Loucy (cell line): Measurements from ENCODE around the gene GNAO1.

Experiments used
- H2AFZ ChIP-seq: fragments of 200-600 bp; sonication (generic); 2 replicates; pipeline ENCODE4 v1.6.0; 2016; ENCODE audit warnings: antibody characterized with exemption, mild to moderate bottlenecking, low read length, moderate library complexity
- H3F3A ChIP-seq: fragments of 200-600 bp; 2 replicates; pipeline ENCODE4 v1.6.0; 2016; ENCODE audit warnings: antibody characterized with exemption, low read depth, mild to moderate bottlenecking
- H3K27me3 ChIP-seq: fragments of 200-600 bp; sonication (generic); 2 replicates; pipeline ENCODE4 v1.6.1; 2014; ENCODE audit warnings: low read length, mild to moderate bottlenecking; ENCODE audit not compliant: insufficient read depth, poor library complexity, severe bottlenecking
- H3K36me3 ChIP-seq: fragments of 200-600 bp; sonication (generic); 2 replicates; pipeline ENCODE4 v1.6.1; 2016; ENCODE audit warnings: low read length; ENCODE audit not compliant: insufficient read depth
- H3K4me1 ChIP-seq: fragments of 200-600 bp; sonication (generic); 2 replicates; pipeline ENCODE4 v1.5.1; 2014; ENCODE audit warnings: low read length, mild to moderate bottlenecking; ENCODE audit not compliant: insufficient read depth, poor library complexity, severe bottlenecking
- H3K4me2 ChIP-seq: fragments of 200-600 bp; sonication (generic); 2 replicates; pipeline ENCODE4 v1.6.0; 2014; ENCODE audit warnings: antibody characterized with exemption, low read length, low read depth, mild to moderate bottlenecking; ENCODE audit not compliant: poor library complexity, severe bottlenecking
- H3K4me3 ChIP-seq: fragments of 200-600 bp; sonication (generic); 2 replicates; pipeline ENCODE4 v1.5.1; 2014; ENCODE audit warnings: low read length, mild to moderate bottlenecking, mixed read lengths; ENCODE audit not compliant: poor library complexity, severe bottlenecking
- H3K79me2 ChIP-seq: fragments of 200-600 bp; sonication (generic); 2 replicates; pipeline ENCODE4 v1.6.1; 2014; ENCODE audit warnings: low read length; ENCODE audit not compliant: insufficient read depth
- H3K9ac ChIP-seq: fragments of 200-600 bp; sonication (generic); 2 replicates; pipeline ENCODE4 v1.6.0; 2014; ENCODE audit warnings: mild to moderate bottlenecking, low read depth, low read length, moderate library complexity; ENCODE audit not compliant: poor library complexity, severe bottlenecking
- H3K9me2 ChIP-seq: fragments of 200-600 bp; sonication (generic); replicated peaks from 2 replicates; pipeline ENCODE4 v1.6.1; 2016; ENCODE audit warnings: low read depth, low read length, mixed read lengths
- H3K9me3 ChIP-seq: fragments of 200-600 bp; sonication (generic); 2 replicates; pipeline ENCODE4 v1.6.1; 2014; ENCODE audit warnings: mild to moderate bottlenecking, antibody characterized with exemption, low read length, low read depth; ENCODE audit not compliant: insufficient read depth
- H4K20me1 ChIP-seq: fragments of 200-600 bp; sonication (generic); 2 replicates; pipeline ENCODE4 v1.6.0; 2014; ENCODE audit warnings: antibody characterized with exemption, low read length, mild to moderate bottlenecking; ENCODE audit not compliant: insufficient read depth, poor library complexity, severe bottlenecking
- EZH2phosphoT487 ChIP-seq: fragments of 200-600 bp; IDR thresholded peaks from 2 replicates; pipeline ENCODE4 v1.6.1; 2018; ENCODE audit warnings: antibody characterized with exemption, mild to moderate bottlenecking, moderate library complexity, borderline replicate concordance
- TF ChIP-seq, protein P1 (sequence below): fragments of 200-600 bp; sonication (generic); conservative IDR thresholded peaks from 2 replicates; pipeline ENCODE4 v1.5.1; 2014; ENCODE audit warnings: mild to moderate bottlenecking, antibody characterized with exemption, low read length

GNAO1 gene

DNA sequence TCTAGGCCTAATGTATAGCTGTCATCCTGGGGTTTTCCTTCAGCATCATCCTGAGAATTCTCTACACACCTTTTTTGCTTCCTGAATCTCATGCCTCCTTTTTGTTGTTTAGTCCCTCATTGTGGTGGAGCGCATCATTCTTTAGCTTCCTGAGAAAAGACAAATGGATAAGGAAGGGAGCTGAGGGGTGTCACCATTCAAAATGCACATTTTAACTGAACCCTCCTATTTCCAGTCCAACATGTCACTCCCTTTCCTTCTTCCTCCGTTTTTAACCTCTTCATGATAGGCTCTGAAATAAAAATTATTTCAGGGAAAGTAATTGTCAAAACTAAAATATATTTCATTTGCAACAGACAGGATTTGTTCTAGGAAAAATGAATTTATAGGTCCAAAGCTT, 39.7 kb upstream of the GNAO1 start:
- TF ChIP-seq, protein P1, sequence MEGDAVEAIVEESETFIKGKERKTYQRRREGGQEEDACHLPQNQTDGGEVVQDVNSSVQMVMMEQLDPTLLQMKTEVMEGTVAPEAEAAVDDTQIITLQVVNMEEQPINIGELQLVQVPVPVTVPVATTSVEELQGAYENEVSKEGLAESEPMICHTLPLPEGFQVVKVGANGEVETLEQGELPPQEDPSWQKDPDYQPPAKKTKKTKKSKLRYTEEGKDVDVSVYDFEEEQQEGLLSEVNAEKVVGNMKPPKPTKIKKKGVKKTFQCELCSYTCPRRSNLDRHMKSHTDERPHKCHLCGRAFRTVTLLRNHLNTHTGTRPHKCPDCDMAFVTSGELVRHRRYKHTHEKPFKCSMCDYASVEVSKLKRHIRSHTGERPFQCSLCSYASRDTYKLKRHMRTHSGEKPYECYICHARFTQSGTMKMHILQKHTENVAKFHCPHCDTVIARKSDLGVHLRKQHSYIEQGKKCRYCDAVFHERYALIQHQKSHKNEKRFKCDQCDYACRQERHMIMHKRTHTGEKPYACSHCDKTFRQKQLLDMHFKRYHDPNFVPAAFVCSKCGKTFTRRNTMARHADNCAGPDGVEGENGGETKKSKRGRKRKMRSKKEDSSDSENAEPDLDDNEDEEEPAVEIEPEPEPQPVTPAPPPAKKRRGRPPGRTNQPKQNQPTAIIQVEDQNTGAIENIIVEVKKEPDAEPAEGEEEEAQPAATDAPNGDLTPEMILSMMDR: no peak
- TF ChIP-seq EZH2phosphoT487: no peak
- Histone ChIP-seq H4K20me1 (no peaks in the 10 kb centered on the region), H3F3A (no peaks in the 10 kb centered on the region), H3K36me3 (no peaks in the 10 kb centered on the region), H3K79me2 (no peaks in the 10 kb centered on the region), H2AFZ (no peak overlapping the region), H3K9ac (no peak overlapping the region), H3K9me3 (no peaks in the 10 kb centered on the region), H3K4me3 (no peak overlapping the region), H3K4me1 (no peaks in the 10 kb centered on the region), H3K4me2 (no peak overlapping the region), H3K27me3 (no peaks in the 10 kb centered on the region), H3K9me2 (no peaks in the 10 kb centered on the region)

DNA sequence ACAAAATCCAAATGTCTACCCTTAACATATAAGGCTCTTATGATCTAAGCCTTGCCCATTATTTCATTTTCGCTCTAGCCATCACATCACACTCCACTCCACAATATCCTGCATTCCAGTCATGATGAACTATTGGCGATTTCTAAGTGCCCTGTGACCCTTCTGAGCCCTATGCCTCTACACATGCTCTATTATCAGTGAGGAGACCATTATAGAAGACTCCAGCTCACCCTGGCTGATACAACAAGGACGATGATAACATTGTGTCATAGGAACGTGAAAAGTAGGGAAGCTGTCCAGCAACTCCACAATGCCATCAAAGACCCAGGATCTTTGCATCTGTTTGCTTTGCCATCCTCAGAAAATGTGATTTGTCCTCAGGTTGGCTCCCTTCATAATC, 29.6 kb upstream of the GNAO1 start:
- Histone ChIP-seq H3K36me3 (no peaks in the 10 kb centered on the region), H3K9me3 (no peaks in the 10 kb centered on the region), H2AFZ (no peak overlapping the region), H3F3A (no peaks in the 10 kb centered on the region), H3K79me2 (no peaks in the 10 kb centered on the region), H3K4me3 (no peak overlapping the region), H3K4me1 (no peaks in the 10 kb centered on the region), H4K20me1 (no peaks in the 10 kb centered on the region), H3K27me3 (no peaks in the 10 kb centered on the region), H3K4me2 (no peak overlapping the region), H3K9me2 (no peaks in the 10 kb centered on the region), H3K9ac (no peak overlapping the region)
- no peak for TF ChIP-seq EZH2phosphoT487
- TF ChIP-seq, protein P1: no peak

DNA sequence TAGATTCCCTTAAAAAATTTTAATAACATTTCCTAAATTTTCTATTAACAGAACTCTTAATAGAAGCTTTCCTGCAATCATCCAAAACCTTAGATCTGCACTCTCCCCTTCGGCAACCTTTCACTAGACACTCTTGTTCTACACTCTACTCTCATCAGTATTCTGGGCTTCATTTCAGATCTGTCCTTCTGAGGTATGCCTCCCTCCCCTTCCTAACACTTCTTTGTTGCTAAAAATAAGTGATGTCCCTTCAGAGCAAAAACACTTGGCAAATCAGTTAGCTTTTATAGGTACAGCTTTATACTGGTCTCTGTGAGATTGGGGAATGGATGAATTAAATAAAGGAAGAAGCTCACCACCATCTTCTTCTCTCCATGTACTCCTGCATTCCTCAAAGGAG, 28.2 kb upstream of the GNAO1 start:
- Histone ChIP-seq H3K4me3 (no peak overlapping the region), H3K9me3 (no peaks in the 10 kb centered on the region), H3K79me2 (no peaks in the 10 kb centered on the region), H3K9me2 (no peaks in the 10 kb centered on the region), H3K4me1 (no peaks in the 10 kb centered on the region), H2AFZ (no peak overlapping the region), H3K36me3 (no peaks in the 10 kb centered on the region), H4K20me1 (no peaks in the 10 kb centered on the region), H3K9ac (no peak overlapping the region), H3K27me3 (no peaks in the 10 kb centered on the region), H3K4me2 (no peak overlapping the region), H3F3A (no peaks in the 10 kb centered on the region)
- TF ChIP-seq EZH2phosphoT487: no peak
- TF ChIP-seq, protein P1: no peak
